Measurements from ENCODE around the gene MTPN. TPM values are rescaled to one million over a fixed set of nuclear protein-coding genes. Genes with fewer than 3 reads are reported as not detected.

MTPN gene
- total RNA-seq, 4 donors from 2014 or later: 48.5 to 94.2 (median 58.7) TPM

DNA sequence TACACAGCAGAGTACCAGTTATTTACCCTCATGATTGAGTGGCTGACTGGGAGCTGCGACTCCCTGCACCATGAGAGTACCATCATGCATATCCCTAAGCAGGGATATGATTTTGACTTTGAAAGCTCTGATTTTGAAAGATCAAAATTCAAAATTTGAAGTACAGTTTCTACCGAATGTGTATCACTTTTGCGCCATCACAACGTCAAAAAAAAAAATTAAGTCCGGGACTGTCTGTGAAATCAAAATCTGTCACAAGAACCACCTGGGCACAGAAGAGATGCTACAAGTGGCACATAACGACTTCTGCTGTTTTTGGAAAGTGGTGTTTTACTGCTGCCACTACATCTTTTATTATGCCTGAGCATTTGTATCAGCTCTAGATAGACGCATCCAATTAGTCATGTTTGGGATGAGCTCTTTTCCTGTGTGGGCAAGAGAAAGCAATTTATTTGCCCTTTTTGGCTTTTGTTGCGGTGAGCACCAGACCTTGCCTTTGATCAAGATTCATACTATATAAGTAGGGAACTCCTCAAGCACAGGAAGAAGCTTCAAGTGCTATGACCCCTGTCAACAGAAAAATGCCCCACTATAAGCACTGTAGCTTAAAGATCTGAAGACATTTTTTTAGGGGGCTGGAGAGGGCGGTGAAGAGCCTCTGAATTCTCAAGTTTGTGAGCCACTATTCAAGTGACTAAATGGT lies 10.7 kb downstream of the MTPN start:
- Histone ChIP-seq H3K27me3 (no peaks in the 10 kb centered on the region), H3K9me3 (no peaks in the 10 kb centered on the region), H3K27ac (no peak overlapping the region), H3K36me3 (no peaks in the 10 kb centered on the region), H3K4me1 (peaks cover 14 to 50% of the 10 kb centered on the region in 2 donors), H3K4me3 (no peak overlapping the region)
- intact Hi-C loops (cut with DNase I; ENCODE audit: low total_unique reads) (no loop called here), in situ Hi-C loops (cut with MboI; ENCODE audit: low sequenced_read_pairs in 4 of 4) (no loop called here)
- no peak for DNase-seq
- TF ChIP-seq POLR2A (IDR thresholded peaks at IDR 0.05): no peak
- TF ChIP-seq, protein P1, sequence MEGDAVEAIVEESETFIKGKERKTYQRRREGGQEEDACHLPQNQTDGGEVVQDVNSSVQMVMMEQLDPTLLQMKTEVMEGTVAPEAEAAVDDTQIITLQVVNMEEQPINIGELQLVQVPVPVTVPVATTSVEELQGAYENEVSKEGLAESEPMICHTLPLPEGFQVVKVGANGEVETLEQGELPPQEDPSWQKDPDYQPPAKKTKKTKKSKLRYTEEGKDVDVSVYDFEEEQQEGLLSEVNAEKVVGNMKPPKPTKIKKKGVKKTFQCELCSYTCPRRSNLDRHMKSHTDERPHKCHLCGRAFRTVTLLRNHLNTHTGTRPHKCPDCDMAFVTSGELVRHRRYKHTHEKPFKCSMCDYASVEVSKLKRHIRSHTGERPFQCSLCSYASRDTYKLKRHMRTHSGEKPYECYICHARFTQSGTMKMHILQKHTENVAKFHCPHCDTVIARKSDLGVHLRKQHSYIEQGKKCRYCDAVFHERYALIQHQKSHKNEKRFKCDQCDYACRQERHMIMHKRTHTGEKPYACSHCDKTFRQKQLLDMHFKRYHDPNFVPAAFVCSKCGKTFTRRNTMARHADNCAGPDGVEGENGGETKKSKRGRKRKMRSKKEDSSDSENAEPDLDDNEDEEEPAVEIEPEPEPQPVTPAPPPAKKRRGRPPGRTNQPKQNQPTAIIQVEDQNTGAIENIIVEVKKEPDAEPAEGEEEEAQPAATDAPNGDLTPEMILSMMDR (IDR thresholded peaks at IDR 0.05 in 4 of 5, conservative IDR thresholded peaks at IDR 0.05 in 1 of 5): no peak
- ATAC-seq: no peak

DNA sequence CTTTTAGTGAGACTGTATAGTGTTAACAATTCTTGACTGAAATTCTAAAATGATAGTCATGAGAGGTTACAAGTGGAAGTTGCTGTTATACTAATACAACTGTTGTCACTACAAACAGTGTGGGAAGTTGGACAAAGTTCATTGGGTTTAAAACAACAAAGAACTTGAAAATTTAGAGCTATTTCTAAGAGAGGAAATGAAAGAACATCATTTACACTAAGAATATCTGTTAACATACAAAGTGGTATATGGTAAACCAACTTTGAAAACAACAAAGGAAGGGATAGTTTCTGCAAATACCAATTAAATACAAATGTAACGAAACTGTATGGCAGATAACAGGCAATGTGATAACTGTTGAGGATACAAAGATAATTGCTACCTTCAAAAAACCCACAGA lies 11.6 kb downstream of the MTPN start:
- intact Hi-C loops (cut with DNase I; ENCODE audit: low total_unique reads) (no loop called here), in situ Hi-C loops (cut with MboI; ENCODE audit: low sequenced_read_pairs in 4 of 4) (no loop called here)
- no peaks in the 10 kb centered on the region for H3K9me3 ChIP-seq
- H3K4me3 ChIP-seq: no peak overlapping the region
- no peak overlapping the region for H3K27ac ChIP-seq
- TF ChIP-seq, protein P1 (IDR thresholded peaks at IDR 0.05 in 4 of 5, conservative IDR thresholded peaks at IDR 0.05 in 1 of 5): no peak
- TF ChIP-seq POLR2A (IDR thresholded peaks at IDR 0.05): no peak
- no peaks in the 10 kb centered on the region for H3K27me3 ChIP-seq
- ATAC-seq (no peak), DNase-seq (no peak)
- no peaks in the 10 kb centered on the region for H3K36me3 ChIP-seq
- peaks cover 22 to 50% of the 10 kb centered on the region in 2 donors for H3K4me1 ChIP-seq

DNA sequence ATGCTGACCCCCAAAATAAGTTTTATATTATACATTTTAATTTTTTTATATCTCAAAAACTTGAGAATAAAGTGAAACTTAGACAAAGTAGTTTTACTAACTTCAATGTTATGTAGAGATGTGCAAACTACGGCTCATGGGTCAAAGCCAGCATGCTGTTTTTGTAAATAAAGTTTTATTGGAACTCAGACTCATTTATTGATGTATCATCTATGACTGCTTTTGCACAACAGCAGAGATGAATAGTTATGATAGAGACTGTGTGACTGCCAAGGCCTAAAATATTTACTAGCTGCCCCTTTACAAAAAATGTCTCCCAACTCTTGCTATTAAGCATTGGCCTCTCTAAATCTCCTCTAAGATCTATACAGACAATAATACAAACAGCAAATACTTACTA lies 12.4 kb downstream of the MTPN start:
- in situ Hi-C loops (cut with MboI; ENCODE audit: low sequenced_read_pairs in 4 of 4) (no loop called here), intact Hi-C loops (cut with DNase I; ENCODE audit: low total_unique reads) (no loop called here)
- no peak for ATAC-seq
- peaks cover 22 to 56% of the 10 kb centered on the region in 2 donors for H3K4me1 ChIP-seq
- no peak for TF ChIP-seq POLR2A (IDR thresholded peaks at IDR 0.05)
- TF ChIP-seq, protein P1 (IDR thresholded peaks at IDR 0.05 in 4 of 5, conservative IDR thresholded peaks at IDR 0.05 in 1 of 5): no peak
- no peaks in the 10 kb centered on the region for H3K9me3 ChIP-seq
- H3K27me3 ChIP-seq: no peaks in the 10 kb centered on the region
- no peak overlapping the region for H3K4me3 ChIP-seq
- DNase-seq: no peak
- H3K36me3 ChIP-seq: no peaks in the 10 kb centered on the region
- H3K27ac ChIP-seq: peak overlapping the region in 1 of 4 donors; percentile 12

DNA sequence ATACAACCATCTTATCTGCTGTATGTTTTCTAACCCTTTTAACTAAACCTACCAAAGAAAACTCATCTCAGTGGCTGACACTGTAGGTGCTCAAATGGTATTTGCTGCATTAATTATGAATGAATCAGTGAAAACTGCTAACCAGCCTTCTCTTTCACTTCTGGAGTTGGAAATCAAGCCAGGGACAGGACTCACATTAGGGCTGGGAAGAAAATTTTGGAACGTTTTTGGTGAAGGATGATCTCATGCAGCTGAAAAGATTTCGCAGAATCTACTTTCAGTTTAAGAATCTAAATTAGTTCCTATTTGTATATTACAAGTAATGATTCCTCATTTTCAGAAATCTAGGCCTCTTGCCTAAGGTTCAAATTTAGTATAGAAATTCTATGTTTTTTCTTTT lies 12.9 kb downstream of the MTPN start:
- H3K27me3 ChIP-seq: no peaks in the 10 kb centered on the region
- H3K4me3 ChIP-seq: no peak overlapping the region
- in situ Hi-C loops (cut with MboI; ENCODE audit: low sequenced_read_pairs in 4 of 4): no loop called here
- peaks cover 22 to 56% of the 10 kb centered on the region in 2 donors for H3K4me1 ChIP-seq
- TF ChIP-seq, protein P1 (IDR thresholded peaks at IDR 0.05 in 4 of 5, conservative IDR thresholded peaks at IDR 0.05 in 1 of 5): no peak
- TF ChIP-seq POLR2A (IDR thresholded peaks at IDR 0.05): no peak
- peak overlapping the region in 2 of 4 donors; percentile 12 to 63 for H3K27ac ChIP-seq
- no peaks in the 10 kb centered on the region for H3K36me3 ChIP-seq
- ATAC-seq: no peak
- no peaks in the 10 kb centered on the region for H3K9me3 ChIP-seq
- intact Hi-C loops (cut with DNase I; ENCODE audit: low total_unique reads): no loop called here
- DNase-seq: no peak

All from gastrocnemius medialis (tissue), 4 donors.